ENCODE results near the gene SDHAF2.
"Not testable (repeated sequence)": the region's sequence is repeated elsewhere in the genome, so short reads cannot be mapped to it uniquely, and the experiment has no call there.

The SDHAF2 gene

GRCh38 chr11:61429346-61429690 is 606 bp upstream of the SDHAF2 start:
- peak; percentile 57 for DNase-seq

GRCh38 chr11:61430839-61431238 is 915 bp downstream of the SDHAF2 start:
- not testable (repeated sequence) for DNase-seq

- DNase-seq: no peak
These were observed 7.6 kb downstream of the SDHAF2 start for GRCh38 chr11:61437496-61437895.

- no peak for DNase-seq
These were observed 9.7 kb downstream of the SDHAF2 start for GRCh38 chr11:61439615-61440014.

- no peak for DNase-seq
These were observed 12.7 kb downstream of the SDHAF2 start for GRCh38 chr11:61442616-61443015.

GRCh38 chr11:61445516-61445915 is 15.6 kb downstream of the SDHAF2 start:
- no peak for DNase-seq

- peak; percentile 91 for DNase-seq
These were observed 16.3 kb downstream of the SDHAF2 start for GRCh38 chr11:61446211-61446651.

- no peak for DNase-seq
These were observed 18.0 kb downstream of the SDHAF2 start for GRCh38 chr11:61447601-61448551.

GRCh38 chr11:61448552-61448927 is 18.6 kb downstream of the SDHAF2 start:
- no peak for DNase-seq

GRCh38 chr11:61452825-61453224 is 22.9 kb downstream of the SDHAF2 start:
- no peak for DNase-seq

- DNase-seq: no peak
These were observed 23.8 kb downstream of the SDHAF2 start for GRCh38 chr11:61453695-61454094.

- no peak for DNase-seq
These were observed 24.6 kb downstream of the SDHAF2 start for GRCh38 chr11:61454520-61454919.

GRCh38 chr11:61460474-61460881 is 30.6 kb downstream of the SDHAF2 start:
- DNase-seq: peak; percentile 42

GRCh38 chr11:61460986-61461385 is 31.1 kb downstream of the SDHAF2 start:
- no peak for DNase-seq

- not testable (repeated sequence) for DNase-seq
These were observed 37.7 kb downstream of the SDHAF2 start for GRCh38 chr11:61467602-61468001.

- no peak for DNase-seq
These were observed 38.1 kb downstream of the SDHAF2 start for GRCh38 chr11:61468002-61468401.

- no peak for DNase-seq
These were observed 42.4 kb downstream of the SDHAF2 start for GRCh38 chr11:61472282-61472681.

GRCh38 chr11:61472868-61473267 is 42.9 kb downstream of the SDHAF2 start:
- DNase-seq: no peak

- DNase-seq: no peak
These were observed 43.6 kb downstream of the SDHAF2 start for GRCh38 chr11:61473370-61474012.

- no peak for DNase-seq
These were observed 44.2 kb downstream of the SDHAF2 start for GRCh38 chr11:61474013-61474643.

- no peak for DNase-seq
These were observed 45.5 kb downstream of the SDHAF2 start for GRCh38 chr11:61475433-61475832.

- no peak for DNase-seq
These were observed 46.4 kb downstream of the SDHAF2 start for GRCh38 chr11:61476371-61476770.

GRCh38 chr11:61477126-61477525 is 47.2 kb downstream of the SDHAF2 start:
- DNase-seq: no peak

GRCh38 chr11:61477727-61478148 is 47.8 kb downstream of the SDHAF2 start:
- DNase-seq: peak; percentile 8

All from NCI-H2171 (cell line).